Measurements from ENCODE around the gene SLC2A1. TPM values are rescaled to one million over a fixed set of nuclear protein-coding genes. Genes with fewer than 3 reads are reported as not detected.
A peak's percentile ranks its signal among the peaks of the same experiment; 100 is the strongest.

The SLC2A1 gene
- total and polyA plus RNA-seq, 2 of the 13 experiments (the other 11 are each of a cell fraction or from before 2014, with no cell fraction given): 125 to 423 TPM

DNA sequence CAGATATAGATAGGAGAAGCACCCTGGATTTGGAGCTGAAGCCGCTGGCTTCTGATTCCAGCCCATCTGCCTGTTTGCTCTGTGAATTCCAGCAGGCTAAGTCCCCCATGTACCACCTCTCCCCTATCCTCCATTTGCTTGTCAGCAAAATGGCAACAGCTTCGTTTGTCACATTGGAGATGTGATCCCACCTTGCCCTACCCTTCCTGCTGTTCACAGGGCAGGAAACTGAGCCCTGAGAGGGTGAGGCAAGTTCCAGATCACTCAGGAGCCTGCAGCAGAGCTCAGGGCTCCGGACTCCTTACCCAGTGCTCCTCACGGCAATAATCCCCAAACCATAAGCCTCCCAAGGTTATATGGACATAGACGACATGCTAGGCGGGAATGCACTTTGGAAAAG is 14.9 kb downstream of the SLC2A1 start:
- Histone ChIP-seq H3K9ac (ENCODE audit: insufficient read depth, low read depth, low read length) (no peak overlapping the region), H3K4me1 (ENCODE audit: insufficient read depth, low read length) (peaks cover 100% of the 10 kb centered on the region), H3K79me2 (ENCODE audit: insufficient read depth, low read length) (peaks cover 98% of the 10 kb centered on the region), H2AFZ (ENCODE audit: low read length) (no peak overlapping the region), H4K20me1 (ENCODE audit: insufficient read depth, low read length) (peaks cover 97% of the 10 kb centered on the region), H3K4me3 (replicated peaks in 1 of 3; ENCODE audit: insufficient read depth in 1 of 3, low read depth in 2 of 3, low read length in 3 of 3) (no peak overlapping the region), H3K27me3 (ENCODE audit: control insufficient read depth in 1 of 2, insufficient read depth in 2 of 2, low read length in 2 of 2) (no peaks in the 10 kb centered on the region), H3K9me3 (ENCODE audit: low read length) (no peaks in the 10 kb centered on the region), H3K4me2 (ENCODE audit: low read depth, low read length) (no peak overlapping the region), H3K27ac (ENCODE audit: extremely low read length, insufficient read depth, low read length) (no peak overlapping the region), H3K36me3 (replicated peaks in 1 of 2; ENCODE audit: control insufficient read depth in 1 of 2, insufficient read depth in 2 of 2, low read length in 2 of 2) (peaks cover 56 to 92% of the 10 kb centered on the region in 2 experiments)
- intact Hi-C loops (cut with micrococcal nuclease; ENCODE audit: unreplicated experiment) (no loop called here), in situ Hi-C loops (cut with HindIII; ENCODE audit: extremely low pct_ligation_motif_present, low pct_unique_long_range_greater_than_20kb) (no loop called here)
- POLR2A ChIA-PET: no interaction called here
- WGBS (ENCODE audit: low lambda C conversion rate): 80% methylated on average over 5 of the region's 6 CpGs
- CTCF ChIA-PET (ENCODE audit: low intra/inter-chr PET ratio, low total read pairs): no interaction called here
- FAIRE-seq (no peak), DNase-seq (ENCODE audit: low spot score) (no peak), ATAC-seq (no peak)
- no TSS peak for BruUV-seq (replicated peaks)
- TF ChIP-seq, protein P1, sequence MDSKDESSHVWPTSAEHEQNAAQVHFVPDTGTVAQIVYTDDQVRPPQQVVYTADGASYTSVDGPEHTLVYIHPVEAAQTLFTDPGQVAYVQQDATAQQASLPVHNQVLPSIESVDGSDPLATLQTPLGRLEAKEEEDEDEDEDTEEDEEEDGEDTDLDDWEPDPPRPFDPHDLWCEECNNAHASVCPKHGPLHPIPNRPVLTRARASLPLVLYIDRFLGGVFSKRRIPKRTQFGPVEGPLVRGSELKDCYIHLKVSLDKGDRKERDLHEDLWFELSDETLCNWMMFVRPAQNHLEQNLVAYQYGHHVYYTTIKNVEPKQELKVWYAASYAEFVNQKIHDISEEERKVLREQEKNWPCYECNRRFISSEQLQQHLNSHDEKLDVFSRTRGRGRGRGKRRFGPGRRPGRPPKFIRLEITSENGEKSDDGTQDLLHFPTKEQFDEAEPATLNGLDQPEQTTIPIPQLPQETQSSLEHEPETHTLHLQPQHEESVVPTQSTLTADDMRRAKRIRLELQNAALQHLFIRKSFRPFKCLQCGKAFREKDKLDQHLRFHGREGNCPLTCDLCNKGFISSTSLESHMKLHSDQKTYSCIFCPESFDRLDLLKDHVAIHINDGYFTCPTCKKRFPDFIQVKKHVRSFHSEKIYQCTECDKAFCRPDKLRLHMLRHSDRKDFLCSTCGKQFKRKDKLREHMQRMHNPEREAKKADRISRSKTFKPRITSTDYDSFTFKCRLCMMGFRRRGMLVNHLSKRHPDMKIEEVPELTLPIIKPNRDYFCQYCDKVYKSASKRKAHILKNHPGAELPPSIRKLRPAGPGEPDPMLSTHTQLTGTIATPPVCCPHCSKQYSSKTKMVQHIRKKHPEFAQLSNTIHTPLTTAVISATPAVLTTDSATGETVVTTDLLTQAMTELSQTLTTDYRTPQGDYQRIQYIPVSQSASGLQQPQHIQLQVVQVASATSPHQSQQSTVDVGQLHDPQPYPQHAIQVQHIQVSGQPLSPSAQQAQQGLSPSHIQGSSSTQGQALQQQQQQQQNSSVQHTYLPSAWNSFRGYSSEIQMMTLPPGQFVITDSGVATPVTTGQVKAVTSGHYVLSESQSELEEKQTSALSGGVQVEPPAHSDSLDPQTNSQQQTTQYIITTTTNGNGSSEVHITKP (CRISPR knock-in tag; IDR thresholded peaks at IDR 0.05; ENCODE audit: low read depth): no peak
- TF ChIP-seq GATAD2A (CRISPR knock-in tag; IDR thresholded peaks at IDR 0.05): no peak
- TF ChIP-seq, protein P2, sequence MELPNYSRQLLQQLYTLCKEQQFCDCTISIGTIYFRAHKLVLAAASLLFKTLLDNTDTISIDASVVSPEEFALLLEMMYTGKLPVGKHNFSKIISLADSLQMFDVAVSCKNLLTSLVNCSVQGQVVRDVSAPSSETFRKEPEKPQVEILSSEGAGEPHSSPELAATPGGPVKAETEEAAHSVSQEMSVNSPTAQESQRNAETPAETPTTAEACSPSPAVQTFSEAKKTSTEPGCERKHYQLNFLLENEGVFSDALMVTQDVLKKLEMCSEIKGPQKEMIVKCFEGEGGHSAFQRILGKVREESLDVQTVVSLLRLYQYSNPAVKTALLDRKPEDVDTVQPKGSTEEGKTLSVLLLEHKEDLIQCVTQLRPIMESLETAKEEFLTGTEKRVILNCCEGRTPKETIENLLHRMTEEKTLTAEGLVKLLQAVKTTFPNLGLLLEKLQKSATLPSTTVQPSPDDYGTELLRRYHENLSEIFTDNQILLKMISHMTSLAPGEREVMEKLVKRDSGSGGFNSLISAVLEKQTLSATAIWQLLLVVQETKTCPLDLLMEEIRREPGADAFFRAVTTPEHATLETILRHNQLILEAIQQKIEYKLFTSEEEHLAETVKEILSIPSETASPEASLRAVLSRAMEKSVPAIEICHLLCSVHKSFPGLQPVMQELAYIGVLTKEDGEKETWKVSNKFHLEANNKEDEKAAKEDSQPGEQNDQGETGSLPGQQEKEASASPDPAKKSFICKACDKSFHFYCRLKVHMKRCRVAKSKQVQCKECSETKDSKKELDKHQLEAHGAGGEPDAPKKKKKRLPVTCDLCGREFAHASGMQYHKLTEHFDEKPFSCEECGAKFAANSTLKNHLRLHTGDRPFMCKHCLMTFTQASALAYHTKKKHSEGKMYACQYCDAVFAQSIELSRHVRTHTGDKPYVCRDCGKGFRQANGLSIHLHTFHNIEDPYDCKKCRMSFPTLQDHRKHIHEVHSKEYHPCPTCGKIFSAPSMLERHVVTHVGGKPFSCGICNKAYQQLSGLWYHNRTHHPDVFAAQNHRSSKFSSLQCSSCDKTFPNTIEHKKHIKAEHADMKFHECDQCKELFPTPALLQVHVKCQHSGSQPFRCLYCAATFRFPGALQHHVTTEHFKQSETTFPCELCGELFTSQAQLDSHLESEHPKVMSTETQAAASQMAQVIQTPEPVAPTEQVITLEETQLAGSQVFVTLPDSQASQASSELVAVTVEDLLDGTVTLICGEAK (IDR thresholded peaks at IDR 0.05): no peak
- TF ChIP-seq, protein P2 (CRISPR knock-in tag; IDR thresholded peaks at IDR 0.05): 0 out of 2 replicates have a peak, but pooled peaks have one; percentile 12
- peak; percentile 53; the same call in 1 of the 2 replicates for TF ChIP-seq ZC3H13 (CRISPR knock-in tag; IDR thresholded peaks at IDR 0.05)
- no peak for TF ChIP-seq ZNF552 (CRISPR knock-in tag; IDR thresholded peaks at IDR 0.05; ENCODE audit: borderline replicate concordance)
- no peak for TF ChIP-seq HMG20A (CRISPR knock-in tag; IDR thresholded peaks at IDR 0.05; ENCODE audit: borderline replicate concordance)
- TF ChIP-seq GABPB1 (CRISPR knock-in tag; IDR thresholded peaks at IDR 0.05): no peak
- TF ChIP-seq POLR2A (IDR thresholded peaks at IDR 0.05; ENCODE audit: insufficient read depth in 1 of 2, low read depth in 2 of 2, low read length in 2 of 2): peak in 1 of 2 experiments; percentile 58; a peak in 1 of 4 replicates
- TF ChIP-seq RFX1 (IDR thresholded peaks at IDR 0.05): no peak
- TF ChIP-seq, protein P3, sequence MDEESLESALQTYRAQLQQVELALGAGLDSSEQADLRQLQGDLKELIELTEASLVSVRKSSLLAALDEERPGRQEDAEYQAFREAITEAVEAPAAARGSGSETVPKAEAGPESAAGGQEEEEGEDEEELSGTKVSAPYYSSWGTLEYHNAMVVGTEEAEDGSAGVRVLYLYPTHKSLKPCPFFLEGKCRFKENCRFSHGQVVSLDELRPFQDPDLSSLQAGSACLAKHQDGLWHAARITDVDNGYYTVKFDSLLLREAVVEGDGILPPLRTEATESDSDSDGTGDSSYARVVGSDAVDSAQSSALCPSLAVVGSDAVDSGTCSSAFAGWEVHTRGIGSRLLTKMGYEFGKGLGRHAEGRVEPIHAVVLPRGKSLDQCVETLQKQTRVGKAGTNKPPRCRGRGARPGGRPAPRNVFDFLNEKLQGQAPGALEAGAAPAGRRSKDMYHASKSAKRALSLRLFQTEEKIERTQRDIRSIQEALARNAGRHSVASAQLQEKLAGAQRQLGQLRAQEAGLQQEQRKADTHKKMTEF (CRISPR knock-in tag; IDR thresholded peaks at IDR 0.05): no peak
